Cardiac muscle cell (in vitro differentiated cells and primary cell): ENCODE measurements around the gene TTLL5. TPM values are rescaled to one million over a fixed set of nuclear protein-coding genes. Genes with fewer than 3 reads are reported as not detected.

Experiments
- DNase-seq, 2 donors: peaks; one replicate each; pipeline versions ENCODE4 v3.0.0 to v3.0.0-alpha.2; 2010 to 2017; ENCODE audit warnings: low read depth in 1 of 2, low spot score in 1 of 2
- H3K27ac ChIP-seq: fragments of 200-600 bp; sonication (generic); 2 replicates; pipeline ENCODE4 v1.5.1; 2016
- H3K27me3 ChIP-seq: fragments of 200-600 bp; sonication (generic); 2 replicates; pipeline ENCODE4 v1.6.0; 2016; ENCODE audit warnings: control low read depth
- H3K36me3 ChIP-seq: fragments of 200-600 bp; sonication (generic); 2 replicates; pipeline ENCODE4 v1.5.1; 2016; ENCODE audit warnings: control low read depth
- H3K4me1 ChIP-seq: fragments of 200-600 bp; sonication (generic); 2 replicates; pipeline ENCODE4 v1.8.1; 2017; ENCODE audit warnings: low read depth, mild to moderate bottlenecking, mixed run types
- H3K4me3 ChIP-seq: fragments of 200-600 bp; sonication (generic); 2 replicates; pipeline ENCODE4 v1.5.1; 2016; ENCODE audit warnings: mild to moderate bottlenecking
- H3K9me3 ChIP-seq: fragments of 200-600 bp; sonication (generic); 2 replicates; pipeline ENCODE4 v1.5.1; 2017; ENCODE audit warnings: low read depth, mild to moderate bottlenecking, control low read depth
- polyA plus RNA-seq: library from polyadenylated mRNA; unstranded; fragments of >200 nt; fragmentation: Nextera tagmentation; extraction: Ambion mirVana; gene quantifications from 2 replicates; pipeline ENCODE4 v1.2.1, GENCODE V29; 2016
- total RNA-seq: library from RNA; depleted of rRNA; stranded (reverse); fragments of >200 nt; gene quantifications from 2 replicates; pipeline ENCODE4 v1.2.3, GENCODE V29; 2016
- TF ChIP-seq, protein P1 (sequence below): IDR thresholded peaks from 2 replicates; pipeline ENCODE4 v1.5.1; 2012; ENCODE audit warnings: low read depth, mild to moderate bottlenecking, low read length

The TTLL5 gene
- total and polyA plus RNA-seq, 2 experiments from 2014 or later: 24.1 to 28.4 TPM

DNA sequence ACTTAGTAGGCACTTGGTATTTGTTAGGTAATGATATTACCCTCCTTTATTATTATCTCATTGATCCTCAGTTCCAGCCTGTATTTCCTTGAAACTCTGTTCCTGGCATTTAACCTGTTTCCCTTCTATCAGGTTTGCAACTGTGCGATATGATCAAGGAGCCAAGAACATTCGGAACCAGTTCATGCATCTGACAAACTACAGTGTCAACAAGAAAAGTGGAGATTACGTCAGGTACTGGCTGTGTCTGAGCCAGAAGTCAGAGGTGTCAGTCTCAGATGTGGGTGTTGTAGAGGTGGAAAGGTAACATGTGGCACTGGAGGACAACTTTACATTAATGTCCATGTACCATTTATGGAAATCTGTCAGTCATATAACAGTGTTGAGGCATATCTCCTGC, 56.7 kb downstream of the TTLL5 start:
- H3K27me3 ChIP-seq: no peaks in the 10 kb centered on the region
- no peak overlapping the region for H3K27ac ChIP-seq
- H3K9me3 ChIP-seq: no peaks in the 10 kb centered on the region
- no peaks in the 10 kb centered on the region for H3K4me1 ChIP-seq
- DNase-seq: no peak
- H3K36me3 ChIP-seq: peaks cover 16% of the 10 kb centered on the region
- H3K4me3 ChIP-seq: no peak overlapping the region
- TF ChIP-seq, protein P1, sequence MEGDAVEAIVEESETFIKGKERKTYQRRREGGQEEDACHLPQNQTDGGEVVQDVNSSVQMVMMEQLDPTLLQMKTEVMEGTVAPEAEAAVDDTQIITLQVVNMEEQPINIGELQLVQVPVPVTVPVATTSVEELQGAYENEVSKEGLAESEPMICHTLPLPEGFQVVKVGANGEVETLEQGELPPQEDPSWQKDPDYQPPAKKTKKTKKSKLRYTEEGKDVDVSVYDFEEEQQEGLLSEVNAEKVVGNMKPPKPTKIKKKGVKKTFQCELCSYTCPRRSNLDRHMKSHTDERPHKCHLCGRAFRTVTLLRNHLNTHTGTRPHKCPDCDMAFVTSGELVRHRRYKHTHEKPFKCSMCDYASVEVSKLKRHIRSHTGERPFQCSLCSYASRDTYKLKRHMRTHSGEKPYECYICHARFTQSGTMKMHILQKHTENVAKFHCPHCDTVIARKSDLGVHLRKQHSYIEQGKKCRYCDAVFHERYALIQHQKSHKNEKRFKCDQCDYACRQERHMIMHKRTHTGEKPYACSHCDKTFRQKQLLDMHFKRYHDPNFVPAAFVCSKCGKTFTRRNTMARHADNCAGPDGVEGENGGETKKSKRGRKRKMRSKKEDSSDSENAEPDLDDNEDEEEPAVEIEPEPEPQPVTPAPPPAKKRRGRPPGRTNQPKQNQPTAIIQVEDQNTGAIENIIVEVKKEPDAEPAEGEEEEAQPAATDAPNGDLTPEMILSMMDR: no peak

DNA sequence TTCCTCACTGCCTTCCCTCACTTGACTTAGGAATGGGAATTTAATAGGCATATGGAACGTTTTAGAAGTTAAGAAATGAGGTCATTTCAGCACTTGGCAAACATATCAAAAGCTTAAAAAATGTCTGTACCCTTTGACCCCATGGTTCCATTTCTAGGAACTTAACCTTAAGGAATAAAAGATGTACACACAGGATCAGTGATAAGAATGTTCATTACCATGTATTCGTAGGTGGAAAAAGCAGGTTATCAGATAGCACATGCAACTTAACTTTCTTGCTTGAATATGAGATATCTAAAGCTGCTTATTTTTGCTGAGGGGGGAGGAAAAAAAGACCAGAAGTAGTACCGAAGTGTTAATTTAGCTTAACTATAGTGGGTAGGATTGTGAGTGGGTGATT, 57.2 kb downstream of the TTLL5 start:
- H3K27ac ChIP-seq: no peak overlapping the region

DNA sequence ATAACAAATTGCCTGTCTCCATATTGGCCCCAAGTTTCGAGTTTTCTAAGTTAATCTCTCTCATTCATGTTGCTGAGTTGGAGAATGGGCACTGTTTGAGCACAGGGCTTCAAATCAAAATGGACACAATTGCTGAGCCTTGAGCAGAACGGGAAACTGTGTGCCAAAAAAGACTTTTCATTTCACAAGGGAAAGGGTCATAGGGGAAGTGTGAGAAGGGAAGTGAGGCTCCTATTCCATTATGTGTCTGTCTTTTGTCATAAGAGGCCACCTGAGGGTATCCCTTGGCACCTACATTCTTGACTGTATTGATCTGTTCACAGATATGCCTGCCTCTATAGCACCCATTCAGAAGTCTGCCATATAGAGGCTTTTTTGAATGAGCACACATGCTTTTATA, 59.1 kb downstream of the TTLL5 start:
- TF ChIP-seq, protein P1: no peak
- Histone ChIP-seq H3K27ac (no peak overlapping the region), H3K4me1 (no peaks in the 10 kb centered on the region), H3K9me3 (no peaks in the 10 kb centered on the region), H3K36me3 (peaks cover 17% of the 10 kb centered on the region), H3K27me3 (no peaks in the 10 kb centered on the region), H3K4me3 (no peak overlapping the region)
- no peak for DNase-seq

More for the DNA sequence above, 57.2 kb downstream of the TTLL5 start:
- H3K4me3 ChIP-seq: no peak overlapping the region
- H3K4me1 ChIP-seq: no peaks in the 10 kb centered on the region
- H3K27me3 ChIP-seq: no peaks in the 10 kb centered on the region
- TF ChIP-seq, protein P1: no peak
- H3K36me3 ChIP-seq: peaks cover 17% of the 10 kb centered on the region
- H3K9me3 ChIP-seq: no peaks in the 10 kb centered on the region
- DNase-seq: no peak

DNA sequence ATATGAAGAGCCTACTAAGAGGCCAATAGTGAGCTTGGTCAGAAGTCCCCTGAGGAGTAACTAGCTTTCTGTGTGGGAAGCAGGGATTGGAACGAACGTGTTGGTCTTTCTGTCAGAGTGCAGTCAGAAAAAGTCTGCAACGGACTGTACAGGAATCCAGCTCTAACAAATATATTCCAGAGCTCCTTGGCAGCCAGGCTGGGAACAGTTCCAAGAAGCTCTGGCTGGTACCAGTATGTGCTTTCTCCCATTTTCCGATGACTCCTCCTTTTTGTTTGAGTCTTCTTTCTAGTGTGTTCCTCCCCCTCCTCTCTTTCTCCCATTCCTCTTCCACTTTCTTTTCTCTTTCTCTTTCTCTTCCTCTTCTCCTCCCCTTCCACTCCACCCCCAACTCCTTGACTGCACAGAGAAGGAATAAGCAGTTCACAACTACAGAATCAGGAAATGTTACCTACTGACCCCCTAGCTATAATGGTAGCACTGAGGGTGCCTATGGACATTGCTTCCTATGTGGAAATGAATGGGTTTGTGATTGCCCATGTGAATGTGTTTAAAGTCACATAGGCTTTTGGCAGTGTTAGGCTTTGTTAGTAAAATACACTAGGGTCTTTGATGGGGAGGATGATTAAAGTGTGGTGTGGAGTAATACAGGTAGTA, 59.9 kb downstream of the TTLL5 start:
- Histone ChIP-seq H3K9me3 (no peaks in the 10 kb centered on the region), H3K36me3 (peaks cover 17% of the 10 kb centered on the region), H3K4me3 (no peak overlapping the region), H3K4me1 (no peaks in the 10 kb centered on the region), H3K27ac (peak overlapping the region; percentile 12), H3K27me3 (no peaks in the 10 kb centered on the region)
- DNase-seq: peak; percentile 4 to 91
- TF ChIP-seq, protein P1: no peak

DNA sequence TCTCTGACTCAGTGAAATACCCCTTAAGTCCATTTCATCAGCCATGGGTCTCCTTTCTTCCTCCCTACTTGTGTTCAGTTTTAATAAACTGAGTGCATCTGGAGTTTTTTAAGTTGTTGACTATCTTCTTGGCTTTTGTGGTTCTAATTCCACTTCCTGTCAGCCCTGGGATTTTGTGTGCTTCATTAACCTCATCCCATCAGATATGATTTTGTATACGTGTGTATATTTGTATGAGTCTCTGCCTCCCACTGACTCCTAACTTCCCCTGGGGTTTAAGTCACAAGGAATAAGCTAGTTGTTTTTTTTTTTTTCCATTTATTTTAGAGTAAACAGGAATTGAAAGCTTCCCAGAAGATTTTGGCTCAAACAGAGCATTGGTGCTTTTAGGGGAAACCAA, 62.7 kb downstream of the TTLL5 start:
- H3K27me3 ChIP-seq: no peaks in the 10 kb centered on the region
- no peaks in the 10 kb centered on the region for H3K4me1 ChIP-seq
- H3K36me3 ChIP-seq: peaks cover 17% of the 10 kb centered on the region
- no peak overlapping the region for H3K4me3 ChIP-seq
- H3K9me3 ChIP-seq: no peaks in the 10 kb centered on the region
- peak in 1 of 2 donors; percentile 77 for DNase-seq
- H3K27ac ChIP-seq: no peak overlapping the region
- TF ChIP-seq, protein P1: no peak
